ENCODE measurements around the gene FOXO4.

Gene FOXO4

GRCh38 chrX:71117358-71117757, 21.7 kb downstream of the FOXO4 start:
- no peak for TF ChIP-seq CTCF (conservative IDR thresholded peaks at IDR 0.05; ENCODE audit: low read depth, low read length)
- DNase-seq (ENCODE audit: low read depth): no peak
- H3K4me3 ChIP-seq (ENCODE audit: low read length): no peak overlapping the region

- DNase-seq (ENCODE audit: low read depth): peak; percentile 38
Observed at GRCh38 chrX:71118032-71118984, 22.7 kb downstream of the FOXO4 start, which contains the start of gene MED12. MED12 (plus strand) TSS chrX:71118596; CDS start chrX:71118755, 159 bp downstream.

GRCh38 chrX:71118985-71119535, 23.4 kb downstream of the FOXO4 start:
- TF ChIP-seq CTCF (conservative IDR thresholded peaks at IDR 0.05; ENCODE audit: low read depth, low read length): no peak
- no peak for DNase-seq (ENCODE audit: low read depth)
- H3K4me3 ChIP-seq (ENCODE audit: low read length): peak overlapping the region; percentile 68

More at GRCh38 chrX:71118032-71118984, 22.7 kb downstream of the FOXO4 start, which contains the start of gene MED12:
- peak within 1 kb of the TSS; percentile 68 for H3K4me3 ChIP-seq (ENCODE audit: low read length)
- TF ChIP-seq CTCF (conservative IDR thresholded peaks at IDR 0.05; ENCODE audit: low read depth, low read length): no peak

GRCh38 chrX:71128166-71128833, 32.6 kb downstream of the FOXO4 start:
- no peak for DNase-seq (ENCODE audit: low read depth)
- no peak for TF ChIP-seq CTCF (conservative IDR thresholded peaks at IDR 0.05; ENCODE audit: low read depth, low read length)
- H3K4me3 ChIP-seq (ENCODE audit: low read length): no peak overlapping the region

- TF ChIP-seq CTCF (conservative IDR thresholded peaks at IDR 0.05; ENCODE audit: low read depth, low read length): peak; percentile 87
- DNase-seq (ENCODE audit: low read depth): no peak
- no peak overlapping the region for H3K4me3 ChIP-seq (ENCODE audit: low read length)
Observed at GRCh38 chrX:71128915-71129765, 33.5 kb downstream of the FOXO4 start.

GRCh38 chrX:71131510-71131909, 35.9 kb downstream of the FOXO4 start:
- no peak for DNase-seq (ENCODE audit: low read depth)
- no peak for TF ChIP-seq CTCF (conservative IDR thresholded peaks at IDR 0.05; ENCODE audit: low read depth, low read length)
- no peak overlapping the region for H3K4me3 ChIP-seq (ENCODE audit: low read length)

All from retinal pigment epithelial cell (primary cell).